K562 (cell line): Measurements from ENCODE around the gene ZC3H18. TPM values are rescaled to one million over a fixed set of nuclear protein-coding genes. Genes with fewer than 3 reads are reported as not detected.

ENCODE experiments used
- ATAC-seq: fragments of 200-7000 bp; cut with Tn5 transposase; 3 replicates; pipeline ENCODE4 v1.9.1; 2020; ENCODE audit warnings: moderate library complexity
- BruUV-seq: library from RNA; stranded (reverse); fragments of 400-500 nt; replicated peaks from 2 replicates; lab custom pipeline; 2021; lab: Mats Ljungman, UMichigan
- CTCF ChIA-PET: fragments of 300-600 bp; formaldehyde crosslinking; extraction: SDS; loops from one replicate; lab custom pipeline; 2021; ENCODE audit warnings: low intra/inter-chr PET ratio; lab: Yijun Ruan, JAX
- POLR2A ChIA-PET: fragments of 300-600, 350-650 bp; sonication (Branson Sonifier 250); formaldehyde crosslinking; extraction: SDS; loops from one replicate; lab custom pipeline; 2021; ENCODE audit warnings: antibody characterized with exemption, inconsistent platforms; lab: Yijun Ruan, JAX
- DNase-seq, 4 experiments: peaks; one replicate each; pipeline versions ENCODE4 v3.0.0 to v3.0.0-alpha.2; 2011 to 2018; ENCODE audit warnings: low spot score in 3 of 4, mixed read lengths in 3 of 4; ENCODE audit errors: extremely low read depth in 1 of 4
- FAIRE-seq: peaks from 2 replicates; lab custom pipeline; 2011; peaks lifted over from hg19 to GRCh38; lab: Jason Lieb, UNC
- H2AFZ ChIP-seq: 2 replicates; pipeline ENCODE4 v1.6.0; 2011; ENCODE audit warnings: low read depth, low read length, control low read depth, inconsistent platforms
- H3K27ac ChIP-seq: fragments of 200-600 bp; 3 replicates; pipeline ENCODE4 v1.8.0; 2011; ENCODE audit warnings: low read depth, mild to moderate bottlenecking, control low read depth, inconsistent platforms, low read length, moderate library complexity, mixed read lengths; ENCODE audit errors: extremely low read depth
- H3K27me3 ChIP-seq, 2 experiments: fragments of 300-600 bp in 1 of 2; 2 replicates in 1 of 2; 3 replicates in 1 of 2; pipeline versions ENCODE4 v1.6.0 to v1.8.0; 2011; ENCODE audit warnings: inconsistent platforms in 2 of 2, low read length in 2 of 2, mild to moderate bottlenecking in 1 of 2, mixed read lengths in 1 of 2, moderate library complexity in 1 of 2; ENCODE audit not compliant: control insufficient read depth in 2 of 2, insufficient read depth in 2 of 2
- H3K36me3 ChIP-seq: fragments of 300-600 bp; 3 replicates; pipeline ENCODE4 v1.8.0; 2011; ENCODE audit warnings: mild to moderate bottlenecking, low read length, inconsistent platforms; ENCODE audit not compliant: control insufficient read depth, insufficient read depth
- H3K4me1 ChIP-seq, 2 experiments: fragments of 200-600 bp in 1 of 2; replicated peaks in 1 of 2; 2 replicates in 1 of 2; 3 replicates in 1 of 2; pipeline versions ENCODE4 v1.5.1 to v1.8.0; 2011; ENCODE audit warnings: inconsistent platforms in 2 of 2, low read length in 2 of 2, mild to moderate bottlenecking in 1 of 2, mixed read lengths in 1 of 2, moderate library complexity in 1 of 2; ENCODE audit not compliant: control insufficient read depth in 2 of 2, insufficient read depth in 2 of 2
- H3K4me2 ChIP-seq: 2 replicates; pipeline ENCODE4 v1.6.1; 2011; ENCODE audit warnings: low read length, control low read depth, inconsistent platforms, mixed read lengths; ENCODE audit not compliant: insufficient read depth
- H3K4me3 ChIP-seq: fragments of 200-600 bp; sonication (generic), shearing (Covaris generic); 2 replicates; pipeline ENCODE4 v1.5.1; 2016; ENCODE audit warnings: control low read depth, inconsistent platforms
- H3K79me2 ChIP-seq: fragments of 200-600 bp; 3 replicates; pipeline ENCODE4 v1.8.0; 2011; ENCODE audit warnings: low read length, inconsistent platforms; ENCODE audit not compliant: control insufficient read depth, insufficient read depth
- H3K9ac ChIP-seq, 2 experiments: 2 replicates each; pipeline versions ENCODE4 v1.6.0 to v1.6.1; 2011; ENCODE audit warnings: low read depth in 2 of 2, low read length in 2 of 2, control low read depth in 1 of 2, inconsistent platforms in 1 of 2, mild to moderate bottlenecking in 1 of 2, mixed read lengths in 1 of 2; ENCODE audit not compliant: insufficient read depth in 1 of 2
- H3K9me1 ChIP-seq: one replicate; pipeline ENCODE4 v1.6.0; 2011; ENCODE audit warnings: inconsistent platforms, mild to moderate bottlenecking, low read length, moderate library complexity; ENCODE audit not compliant: control insufficient read depth, insufficient read depth
- H3K9me3 ChIP-seq: replicated peaks from 2 replicates; pipeline ENCODE4 v1.5.1; 2011; ENCODE audit warnings: low read depth, low read length, inconsistent platforms; ENCODE audit not compliant: control insufficient read depth, insufficient read depth
- H4K20me1 ChIP-seq: replicated peaks from 2 replicates; pipeline ENCODE4 v1.6.1; 2011; ENCODE audit warnings: low read length, inconsistent platforms, mixed read lengths; ENCODE audit not compliant: control insufficient read depth, insufficient read depth
- CTCFL ChIP-seq: IDR thresholded peaks from 2 replicates; pipeline ENCODE4 v1.6.1; 2011; ENCODE audit warnings: borderline replicate concordance, low read depth, mild to moderate bottlenecking, moderate library complexity, low read length; ENCODE audit not compliant: insufficient read depth, poor library complexity, severe bottlenecking
- ETS2 ChIP-seq: IDR thresholded peaks from 2 replicates; pipeline ENCODE4 v1.6.1; 2016; ENCODE audit warnings: borderline replicate concordance, missing genetic modification characterization, mild to moderate bottlenecking, moderate library complexity, missing compliant biosample characterization; ENCODE audit not compliant: poor library complexity, severe bottlenecking
- KDM5B ChIP-seq: fragments of 200-600 bp; sonication (generic); IDR thresholded peaks from 2 replicates; pipeline ENCODE4 v1.6.1; 2012; ENCODE audit warnings: low read depth, mild to moderate bottlenecking, moderate library complexity, low read length, control low read depth, inconsistent platforms; ENCODE audit not compliant: insufficient replicate concordance
- MAFF ChIP-seq: IDR thresholded peaks from 2 replicates; pipeline ENCODE4 v1.6.1; 2012; ENCODE audit warnings: low read length, improper control_type of control experiment
- NFRKB ChIP-seq: fragments of 450-650 bp; IDR thresholded peaks from 2 replicates; pipeline ENCODE4 v1.6.1; 2016; ENCODE audit warnings: low read depth
- PCBP2 ChIP-seq: fragments of 200-400 bp; formaldehyde crosslinking; IDR thresholded peaks from 2 replicates; pipeline ENCODE4 v1.6.1; 2018; ENCODE audit warnings: low read length, low read depth, mild to moderate bottlenecking, moderate library complexity; ENCODE audit not compliant: poor library complexity, severe bottlenecking
- SRSF7 ChIP-seq: fragments of 200-400 bp; formaldehyde crosslinking; optimal IDR thresholded peaks from 2 replicates; pipeline ENCODE3; 2017; ENCODE audit warnings: mild to moderate bottlenecking, low read depth, low read length
- ZNF124 ChIP-seq: sonication (generic); formaldehyde crosslinking; IDR thresholded peaks from 2 replicates; pipeline ENCODE4 v1.8.1; 2022; ENCODE audit warnings: missing genetic modification reagents
- ZNF431 ChIP-seq: sonication (generic); formaldehyde crosslinking; IDR thresholded peaks from 2 replicates; pipeline ENCODE4 v1.8.0; 2022; ENCODE audit warnings: mild to moderate bottlenecking, missing genetic modification reagents
- ZNF507 ChIP-seq: conservative IDR thresholded peaks from 2 replicates; pipeline ENCODE4 v1.6.1; 2017; ENCODE audit warnings: missing genetic modification characterization, missing compliant biosample characterization
- ZNF717 ChIP-seq: fragments of 250-450 bp; sonication (Bioruptor Pico); IDR thresholded peaks from 2 replicates; pipeline ENCODE4 v1.5.0; 2021
- WGBS: fragments of 100-300 bp; shearing (Covaris generic); methylation state at CpG from one replicate; pipeline ENCODE4 v1.1.6; 2016; ENCODE audit warnings: low coverage, mixed read lengths; ENCODE audit not compliant: insufficient coverage; ENCODE audit errors: missing lambda C conversion rate; 5-methylcytosine and 5-hydroxymethylcytosine counted together
- in situ Hi-C: fragments of 300-500 bp; cut with MboI; formaldehyde crosslinking; loops from 4 replicates; pipeline ENCODE4 v1.15.0; 2018; ENCODE audit warnings: inconsistent platforms, mixed read lengths
- intact Hi-C: fragments of 100-400 bp; cut with micrococcal nuclease; formaldehyde crosslinking; loops from 2 replicates; pipeline ENCODE4 v1.14.2; 2022
- polyA plus RNA-seq, 8 experiments: library from polyadenylated mRNA; depleted of rRNA in 4 of 8; stranded (reverse) in 5 of 8; unstranded in 3 of 8; fragments of >200 nt; fragmentation: Nextera tagmentation in 2 of 8; fragmentation: Illumina TruSeq in 1 of 8; extraction: Ambion mirVana in 2 of 8; extraction: Trizol in 1 of 8; gene quantifications; 2 replicates each; pipeline versions ENCODE4 v1.2.1 to v1.2.3, GENCODE V29; 2011 to 2014; ENCODE audit warnings: inconsistent platforms in 1 of 8, missing spikeins in 1 of 8
- total RNA-seq, 7 experiments: library from RNA; depleted of rRNA in 6 of 7; stranded (reverse); fragments of >200 nt in 6 of 7; fragmentation: Illumina TruSeq in 2 of 7; extraction: Trizol in 2 of 7; gene quantifications; 2 replicates each; pipeline versions ENCODE4 v1.2.1 to v1.2.3, GENCODE V29; 2011 to 2021; ENCODE audit warnings: low replicate concordance in 1 of 7

ZC3H18 gene
- total and polyA plus RNA-seq, 9 of the 15 experiments (the other 6 are each of a cell fraction or from before 2014, with no cell fraction given): 1.7 to 88.7 (median 26.9) TPM

GRCh38 chr16:88638323-88639230, 68.4 kb downstream of the ZC3H18 start, which contains the start of gene IL17C:
Gene IL17C (plus strand): TSS chr16:88638572. CDS start chr16:88638642, 70 bp downstream.
- peak within 1 kb of the TSS in 1 of 2 experiments; percentile 81; a peak in 2 of 4 replicates for H3K9ac ChIP-seq
- CTCF ChIA-PET: no interaction called here
- H4K20me1 ChIP-seq: peaks cover 10% of the 10 kb centered on the region; the same call in 1 of the 2 replicates
- no peaks in the 10 kb centered on the region for H3K9me1 ChIP-seq
- POLR2A ChIA-PET: interaction anchor here (0.7 to 2.7 kb wide), 7 partner anchors 9 to 57 kb away, joined by 3 to 13 read pairs (median 4); no protein-coding TSS in a partner anchor
- DNase-seq: peak in 3 of 4 experiments; percentile 52 to 59 (median 54)
- no peak within 1 kb of the TSS for H3K27ac ChIP-seq
- no peaks in the 10 kb centered on the region for H3K9me3 ChIP-seq
- H3K36me3 ChIP-seq: peaks cover 5% of the 10 kb centered on the region; the same call in 1 of the 3 replicates
- peaks cover 18 to 84% of the 10 kb centered on the region in 2 experiments for H3K4me1 ChIP-seq
- intact Hi-C loops: no loop called here
- H3K79me2 ChIP-seq: no peaks in the 10 kb centered on the region
- H2AFZ ChIP-seq: peak within 1 kb of the TSS; percentile 47; the same call in 1 of the 2 replicates
- no peak for ATAC-seq
- WGBS: 43% methylated on average over 22 of the region's 27 CpGs
- peaks cover 13 to 18% of the 10 kb centered on the region in 2 experiments; a peak in 3 of 5 replicates for H3K27me3 ChIP-seq
- no TSS peak for BruUV-seq
- no peak within 1 kb of the TSS for H3K4me2 ChIP-seq
- no peak within 1 kb of the TSS for H3K4me3 ChIP-seq
- in situ Hi-C loops: no loop called here
- no peak for FAIRE-seq
- TF ChIP-seq ZNF507 (tag) (no peak), SRSF7 (no peak), NFRKB (no peak), ZNF431 (no peak), CTCFL (no peak), ZNF717 (CRISPR knock-in tag) (no peak), ZNF124 (no peak), ETS2 (tag) (no peak), PCBP2 (no peak), MAFF (no peak), KDM5B (no peak)
